HCT116 (cell line): ENCODE measurements around the gene PHC1.

Experiments
- JUND ChIP-seq: IDR thresholded peaks from 2 replicates; pipeline ENCODE4 v1.6.1; 2012
- POLR2AphosphoS5 ChIP-seq: IDR thresholded peaks from 2 replicates; pipeline ENCODE4 v1.6.1; 2011; ENCODE audit warnings: mild to moderate bottlenecking, low read depth, low read length, moderate library complexity
- SP1 ChIP-seq: IDR thresholded peaks from 2 replicates; pipeline ENCODE4 v1.6.1; 2012; ENCODE audit warnings: low read depth
- TF ChIP-seq, protein P1 (sequence below), 3 experiments: fragments of 200-600 bp in 1 of 3; sonication (generic) in 1 of 3; IDR thresholded peaks in 2 of 3; conservative IDR thresholded peaks in 1 of 3; 2 replicates each; pipeline ENCODE4 v1.5.1; 2012 to 2017; ENCODE audit warnings: low read depth in 2 of 3, low read length in 2 of 3, antibody characterized with exemption in 1 of 3, borderline replicate concordance in 1 of 3, control low read depth in 1 of 3, mild to moderate bottlenecking in 1 of 3, mixed read lengths in 1 of 3, mixed run types in 1 of 3, moderate library complexity in 1 of 3; ENCODE audit not compliant: insufficient read depth in 1 of 3

DNA sequence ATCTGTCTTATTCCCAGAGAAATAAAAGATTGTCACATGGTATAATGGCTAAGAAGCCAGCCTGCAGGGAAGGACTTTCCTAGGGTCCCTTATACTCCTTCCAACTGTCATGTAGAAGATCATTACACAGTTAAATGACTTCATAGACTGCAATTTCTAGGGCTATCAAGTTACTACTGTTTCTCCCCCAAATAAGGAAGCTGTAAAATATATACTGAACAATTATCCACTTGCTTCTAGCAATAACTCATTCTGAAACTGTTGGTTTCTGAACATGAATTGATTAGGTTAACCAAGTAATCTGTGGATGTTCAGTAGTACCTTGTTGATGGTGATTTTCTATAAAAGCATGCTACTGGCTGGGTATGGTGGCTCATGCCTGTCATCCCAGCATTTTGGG is 47.3 kb upstream of the PHC1 start:
- no peak for TF ChIP-seq SP1
- TF ChIP-seq, protein P1, sequence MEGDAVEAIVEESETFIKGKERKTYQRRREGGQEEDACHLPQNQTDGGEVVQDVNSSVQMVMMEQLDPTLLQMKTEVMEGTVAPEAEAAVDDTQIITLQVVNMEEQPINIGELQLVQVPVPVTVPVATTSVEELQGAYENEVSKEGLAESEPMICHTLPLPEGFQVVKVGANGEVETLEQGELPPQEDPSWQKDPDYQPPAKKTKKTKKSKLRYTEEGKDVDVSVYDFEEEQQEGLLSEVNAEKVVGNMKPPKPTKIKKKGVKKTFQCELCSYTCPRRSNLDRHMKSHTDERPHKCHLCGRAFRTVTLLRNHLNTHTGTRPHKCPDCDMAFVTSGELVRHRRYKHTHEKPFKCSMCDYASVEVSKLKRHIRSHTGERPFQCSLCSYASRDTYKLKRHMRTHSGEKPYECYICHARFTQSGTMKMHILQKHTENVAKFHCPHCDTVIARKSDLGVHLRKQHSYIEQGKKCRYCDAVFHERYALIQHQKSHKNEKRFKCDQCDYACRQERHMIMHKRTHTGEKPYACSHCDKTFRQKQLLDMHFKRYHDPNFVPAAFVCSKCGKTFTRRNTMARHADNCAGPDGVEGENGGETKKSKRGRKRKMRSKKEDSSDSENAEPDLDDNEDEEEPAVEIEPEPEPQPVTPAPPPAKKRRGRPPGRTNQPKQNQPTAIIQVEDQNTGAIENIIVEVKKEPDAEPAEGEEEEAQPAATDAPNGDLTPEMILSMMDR (IDR thresholded peaks at IDR 0.05 in 2 of 3, conservative IDR thresholded peaks at IDR 0.05 in 1 of 3; ENCODE audit: borderline replicate concordance in 1 of 3, insufficient read depth in 1 of 3, low read depth in 2 of 3, low read length in 2 of 3) = no peak
- TF ChIP-seq JUND = no peak
- no peak for TF ChIP-seq POLR2AphosphoS5
